HG03039 (cell line): Measurements from ENCODE around the gene APAF1.
"Not testable (repeated sequence)": the region's sequence is repeated elsewhere in the genome, so short reads cannot be mapped to it uniquely, and the experiment has no call there.

Source experiments
- ATAC-seq: cut with Tn5 transposase; IDR thresholded peaks from one replicate; pipeline ENCODE4 v1.9.1; 2021; ENCODE audit warnings: mild to moderate bottlenecking, moderate library complexity; ENCODE audit not compliant: unreplicated experiment

APAF1 gene

DNA sequence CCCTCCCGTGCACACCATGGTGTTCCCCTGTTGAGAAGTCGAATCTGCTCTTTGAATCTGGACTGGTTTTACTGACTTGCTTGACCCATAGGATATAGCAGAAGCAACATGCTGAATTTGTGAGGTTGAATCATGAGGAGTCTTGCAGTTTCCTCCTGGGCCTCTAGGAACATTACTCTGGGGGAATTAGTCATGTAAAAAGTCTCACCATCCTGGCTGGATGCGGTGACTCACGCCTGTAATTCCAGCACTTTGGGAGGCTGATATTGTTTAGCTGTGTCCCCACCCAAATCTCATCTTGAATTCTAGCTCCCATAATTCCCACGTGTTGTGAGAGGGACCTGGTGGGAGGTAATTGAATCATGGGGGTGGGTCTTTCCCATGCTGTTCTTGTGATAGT is 110.8 kb downstream of the APAF1 start:
- not testable (repeated sequence) for ATAC-seq

- ATAC-seq: no peak
Observed at GRCh38 chr12:98757455-98757854, 112.4 kb downstream of the APAF1 start.

DNA sequence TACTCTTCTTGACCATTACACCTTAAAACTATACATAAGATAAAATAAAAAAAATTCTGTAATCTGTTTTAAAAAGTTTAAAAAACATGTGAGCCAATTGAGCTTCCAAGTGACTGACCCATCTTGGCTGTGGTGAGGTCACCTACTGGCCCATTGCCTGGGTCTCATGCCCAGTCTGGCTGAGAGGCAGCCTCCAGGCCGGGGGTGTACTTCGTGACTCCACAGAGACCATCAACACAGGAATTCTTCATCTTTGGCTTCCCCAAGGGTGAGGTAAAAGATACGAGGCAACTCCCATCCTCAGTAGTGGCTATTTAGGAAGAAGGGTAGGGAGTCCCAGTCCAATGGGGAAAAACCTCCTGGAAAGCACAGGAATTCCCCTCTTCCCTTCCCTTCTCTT is 113.2 kb downstream of the APAF1 start:
- no peak for ATAC-seq

GRCh38 chr12:98763656-98764055 is 118.6 kb downstream of the APAF1 start:
- ATAC-seq: no peak

- ATAC-seq: no peak
Observed at GRCh38 chr12:98767248-98767647, 122.2 kb downstream of the APAF1 start.

DNA sequence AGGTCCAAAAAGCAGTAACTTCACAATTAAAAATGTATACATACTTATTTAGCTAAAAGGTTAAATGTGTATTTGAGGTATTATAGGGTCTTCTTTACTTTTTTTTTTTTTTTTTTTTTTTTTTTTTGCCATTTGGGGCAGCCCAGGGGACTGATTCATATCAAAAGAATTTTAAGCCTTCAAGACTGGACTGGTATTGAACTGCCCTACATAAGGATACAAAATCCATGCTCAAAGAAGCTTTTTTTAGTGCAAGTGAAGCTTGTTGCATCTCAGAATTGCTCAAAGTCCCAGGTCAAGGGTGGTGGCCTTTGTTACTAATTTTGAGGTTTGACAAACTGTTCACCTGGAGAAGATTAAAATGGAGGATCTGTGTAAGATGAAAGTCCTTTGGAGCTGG is 124.0 kb downstream of the APAF1 start:
- no peak for ATAC-seq

DNA sequence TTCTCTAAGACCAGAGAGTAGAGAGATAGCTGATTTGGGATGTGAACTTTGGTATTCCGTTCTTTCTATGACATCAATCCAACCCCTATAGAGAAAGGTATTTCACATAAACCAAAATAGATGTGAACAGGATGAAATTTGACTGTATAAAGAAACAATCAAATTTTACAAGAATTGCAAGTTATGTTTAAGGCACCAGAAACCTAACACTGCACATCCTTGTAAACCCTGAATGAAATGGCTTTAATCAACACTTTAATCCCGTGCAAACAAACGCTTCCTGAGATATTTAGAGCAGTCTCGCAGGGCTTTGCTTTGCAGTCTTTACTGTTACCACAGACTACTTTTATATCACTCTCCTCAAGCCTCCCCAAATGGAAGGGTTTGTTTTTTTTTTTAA is 125.1 kb downstream of the APAF1 start:
- no peak for ATAC-seq

- ATAC-seq: no peak
Observed at GRCh38 chr12:98771811-98772752, 127.0 kb downstream of the APAF1 start.

- no peak for ATAC-seq
Observed at GRCh38 chr12:98772818-98773217, 127.7 kb downstream of the APAF1 start.

DNA sequence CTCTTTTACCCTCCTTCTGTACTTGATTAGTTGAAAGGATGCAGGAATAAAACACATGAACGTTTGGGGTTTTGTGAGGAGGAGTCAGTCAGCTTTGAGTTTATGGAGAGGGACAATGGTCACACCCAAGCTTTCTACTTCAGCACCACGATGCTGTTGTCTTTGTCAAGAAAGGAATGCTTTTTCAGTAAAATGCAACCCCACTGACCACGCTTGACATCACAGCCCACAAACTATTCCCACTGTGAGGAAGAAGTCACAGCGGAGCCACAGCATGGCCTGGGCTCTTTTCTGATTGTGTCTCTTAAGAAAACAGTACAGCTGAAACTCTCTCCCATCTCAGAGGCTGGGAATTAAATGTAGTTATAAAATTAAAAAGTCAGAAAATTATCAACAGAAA is 135.2 kb downstream of the APAF1 start:
- ATAC-seq: no peak

- no peak for ATAC-seq
Observed at GRCh38 chr12:98783420-98783819, 138.3 kb downstream of the APAF1 start.
